GM18873 (cell line): ENCODE measurements around the gene DVL2.

Source experiments
- ATAC-seq: cut with Tn5 transposase; IDR thresholded peaks from one replicate; pipeline ENCODE4 v1.9.1; 2021; ENCODE audit warnings: mild to moderate bottlenecking, moderate library complexity, moderate number of reproducible peaks; ENCODE audit not compliant: unreplicated experiment, low FRiP score

The DVL2 gene

DNA sequence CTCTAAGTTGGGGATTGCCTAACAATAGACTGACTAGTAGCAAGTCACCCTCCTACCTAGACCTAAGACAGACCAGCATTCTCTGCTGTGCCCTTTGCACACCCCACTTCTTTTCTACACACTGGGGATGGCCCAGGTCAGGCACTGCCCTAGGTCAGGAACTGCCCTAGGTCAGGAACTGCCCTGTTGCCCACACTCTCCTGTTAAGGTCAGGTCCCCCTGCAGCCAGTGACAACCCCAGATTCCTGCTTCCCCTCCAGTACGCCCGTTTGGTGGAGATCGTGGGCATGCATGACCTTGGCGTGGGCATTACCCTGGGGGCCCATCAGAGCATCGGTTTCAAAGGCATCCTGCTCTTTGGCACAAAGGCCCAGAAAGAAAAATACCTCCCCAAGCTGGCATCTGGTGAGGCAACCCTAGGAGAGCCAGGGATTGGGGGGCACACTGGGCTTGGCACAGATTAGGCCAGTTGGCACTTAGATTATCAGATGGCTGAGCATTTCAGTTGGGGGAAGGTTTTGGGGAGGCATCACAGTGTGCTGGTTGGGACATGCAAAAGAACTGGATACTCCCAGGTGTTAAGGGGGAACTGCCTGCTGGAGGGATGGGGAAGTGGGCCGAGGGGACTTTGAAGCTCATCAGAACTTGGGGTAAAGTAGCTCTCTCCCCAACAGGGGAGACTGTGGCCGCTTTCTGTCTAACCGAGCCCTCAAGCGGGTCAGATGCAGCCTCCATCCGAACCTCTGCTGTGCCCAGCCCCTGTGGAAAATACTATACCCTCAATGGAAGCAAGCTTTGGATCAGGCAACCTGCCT, 12.8 kb downstream of the DVL2 start:
- ATAC-seq: no peak

GRCh38 chr17:7220593-7221277, 13.6 kb downstream of the DVL2 start:
- no peak for ATAC-seq

DNA sequence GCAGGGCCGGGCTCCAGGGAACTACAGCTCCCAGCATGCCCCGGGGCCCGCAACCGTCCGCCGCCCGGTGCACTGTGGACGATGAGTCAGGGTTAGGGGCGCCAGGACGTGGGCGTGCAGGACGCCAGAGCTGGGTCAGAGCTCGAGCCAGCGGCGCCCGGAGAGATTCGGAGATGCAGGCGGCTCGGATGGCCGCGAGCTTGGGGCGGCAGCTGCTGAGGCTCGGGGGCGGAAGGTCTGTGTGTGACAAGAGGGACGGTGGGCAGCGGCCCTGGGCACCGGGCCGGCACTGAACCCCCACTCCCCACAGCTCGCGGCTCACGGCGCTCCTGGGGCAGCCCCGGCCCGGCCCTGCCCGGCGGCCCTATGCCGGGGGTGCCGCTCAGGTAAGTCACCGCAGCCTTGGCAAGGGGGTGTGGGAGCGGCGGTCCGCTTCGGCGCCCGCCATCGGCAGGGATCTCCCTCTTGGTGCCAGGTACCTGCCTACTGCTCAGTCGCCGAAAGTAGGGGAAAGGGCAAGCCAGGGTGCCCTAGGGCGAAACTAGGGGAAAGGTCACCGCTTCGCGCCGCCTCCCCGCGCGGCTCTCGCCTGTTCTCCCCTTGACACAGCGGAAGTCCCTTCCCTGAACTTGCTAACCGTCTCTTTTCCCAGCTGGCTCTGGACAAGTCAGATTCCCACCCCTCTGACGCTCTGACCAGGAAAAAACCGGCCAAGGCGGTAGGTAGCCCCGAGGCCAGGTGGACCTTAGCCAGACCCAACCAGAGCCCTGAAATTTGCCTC, 14.3 kb downstream of the DVL2 start, which contains the start of the genes ACADVL and DLG4:
Gene ACADVL, plus strand, starts transcription at position 127 of the 781 bp plus-strand sequence. Its CDS starts 47 bp downstream, at position 174.
Gene DLG4, minus strand, starts transcription at position 25 of the 781 bp plus-strand sequence.
- no peak for ATAC-seq

- no peak for ATAC-seq
Measured at GRCh38 chr17:7219229-7219811, 15.0 kb downstream of the DVL2 start.

DNA sequence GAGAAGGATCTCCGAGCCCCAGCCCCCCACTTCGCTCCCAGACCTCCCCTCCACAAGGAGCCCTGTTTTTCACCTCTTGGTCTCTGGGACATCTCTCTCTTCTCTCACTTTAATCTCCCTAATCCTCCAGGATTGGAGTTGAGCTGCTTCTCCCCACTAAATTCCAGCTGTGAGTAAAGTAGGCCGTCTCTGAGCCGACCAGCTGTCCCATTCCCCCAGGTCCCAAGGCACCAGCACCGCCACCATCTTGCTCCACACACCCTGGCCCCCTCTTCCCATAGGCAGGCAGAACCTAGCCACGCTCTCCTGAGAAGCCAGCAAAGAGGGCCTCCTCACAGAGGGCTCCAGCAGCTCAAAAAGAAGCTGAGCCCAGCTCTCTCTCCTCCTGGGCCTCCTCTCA, 15.6 kb downstream of the DVL2 start:
- ATAC-seq: no peak

GRCh38 chr17:7218166-7218565, 16.2 kb downstream of the DVL2 start:
- ATAC-seq: no peak

- ATAC-seq: no peak
Measured at GRCh38 chr17:7217113-7217987, 17.0 kb downstream of the DVL2 start.

- ATAC-seq: no peak
Measured at GRCh38 chr17:7216242-7217112, 17.8 kb downstream of the DVL2 start.

- no peak for ATAC-seq
Measured at GRCh38 chr17:7215652-7216180, 18.6 kb downstream of the DVL2 start.

GRCh38 chr17:7215136-7215638, 19.1 kb downstream of the DVL2 start:
- no peak for ATAC-seq

GRCh38 chr17:7214300-7215135, 19.8 kb downstream of the DVL2 start:
- ATAC-seq: peak; percentile 65

GRCh38 chr17:7213895-7214299, 20.4 kb downstream of the DVL2 start:
- ATAC-seq: no peak

DNA sequence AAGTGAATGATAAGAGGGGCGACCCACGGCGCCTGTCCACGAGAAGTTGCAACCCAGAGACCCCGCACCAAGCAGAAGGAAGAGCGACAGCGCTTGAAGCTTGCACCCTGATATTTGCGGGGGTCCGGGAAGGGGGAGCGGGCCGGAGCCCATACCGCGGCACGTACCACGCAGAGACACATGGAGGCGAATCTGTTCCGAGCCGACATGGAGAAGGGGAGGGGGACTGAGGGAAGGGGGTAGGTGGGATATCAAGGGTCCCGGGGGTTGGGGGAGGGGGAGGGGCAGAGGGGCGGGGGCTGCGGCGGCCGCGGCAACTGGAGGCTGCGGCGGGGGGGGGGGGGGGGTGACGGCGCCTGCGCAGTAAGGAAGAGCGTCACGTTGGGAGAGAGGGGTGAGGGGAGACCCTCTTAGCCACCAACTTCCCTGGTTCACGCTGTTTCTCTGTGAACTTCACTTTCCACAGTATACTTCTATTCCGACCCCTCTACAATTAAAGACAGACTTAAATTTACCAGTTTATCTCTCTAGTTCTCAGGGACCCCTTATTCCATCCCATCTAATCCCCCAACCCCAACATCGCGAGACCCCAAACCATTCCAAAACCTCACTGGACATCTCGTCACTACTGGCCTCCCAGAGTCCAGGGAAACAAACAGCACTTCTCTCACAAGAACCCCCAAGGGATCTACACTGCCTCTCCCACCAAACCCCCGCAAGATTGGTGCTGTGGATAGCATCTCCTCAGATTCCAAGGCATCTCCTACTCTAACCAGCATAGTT, 22.6 kb downstream of the DVL2 start:
- ATAC-seq: no peak

DNA sequence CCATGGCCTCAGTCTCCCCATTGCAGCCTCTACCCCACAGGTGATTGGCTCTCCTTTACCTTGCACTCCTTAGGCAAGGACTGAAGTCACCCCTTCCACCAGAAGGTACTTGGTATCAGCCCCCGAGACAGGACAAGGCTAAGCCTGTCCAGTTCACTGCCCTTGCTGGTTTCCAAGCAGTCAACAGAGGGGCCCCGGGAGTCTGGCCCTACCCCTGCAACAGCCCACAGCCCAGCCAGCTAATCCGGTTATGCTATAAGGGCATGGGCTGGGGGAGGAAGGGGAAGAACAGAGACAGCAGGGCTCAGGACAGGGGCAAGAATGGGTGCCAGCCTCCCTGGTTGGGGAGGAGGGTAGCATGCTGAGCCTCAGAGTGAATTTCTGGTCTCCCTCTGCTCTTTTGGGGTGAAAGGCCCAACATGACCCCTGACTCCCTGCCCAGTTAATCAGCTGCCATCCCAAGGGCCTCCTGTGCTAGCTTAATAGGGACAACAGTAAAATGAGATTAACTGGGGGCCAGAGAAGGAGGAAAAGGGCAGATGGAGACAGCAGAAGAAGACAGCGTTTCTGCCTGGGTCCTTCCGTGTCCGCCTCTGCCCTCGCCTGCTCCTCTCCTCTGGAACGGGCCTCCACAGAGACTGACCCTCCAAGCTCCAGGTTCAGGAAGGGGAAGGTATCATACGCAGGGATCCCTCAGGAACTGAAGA, 25.4 kb downstream of the DVL2 start:
- ATAC-seq: no peak

DNA sequence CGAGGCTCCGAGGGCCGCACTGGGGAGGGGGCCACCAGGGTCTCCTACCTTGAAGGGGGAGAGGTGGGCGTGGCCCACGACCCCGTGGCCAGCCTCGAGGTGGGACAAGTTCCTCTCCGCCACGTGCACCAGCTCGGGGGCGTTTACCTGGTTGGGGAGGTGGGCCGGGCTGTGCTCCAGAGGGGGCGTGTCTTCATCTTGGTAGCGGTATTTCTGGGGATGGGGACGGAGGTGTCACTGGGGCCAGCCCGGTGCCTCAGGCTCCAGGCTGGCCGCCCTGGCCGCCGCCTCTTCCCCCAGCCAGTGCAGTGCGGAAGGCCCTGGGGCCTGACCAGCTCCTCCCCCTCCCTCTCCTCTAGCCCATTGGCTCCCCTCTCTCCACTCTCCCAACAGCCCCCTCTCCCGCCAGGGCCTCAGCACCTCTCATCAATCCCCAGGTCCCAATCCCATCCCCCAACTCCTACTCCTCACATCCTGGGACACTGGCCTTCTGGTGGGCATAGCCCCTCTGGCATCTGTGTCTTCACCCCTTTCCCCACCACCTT, 26.2 kb downstream of the DVL2 start:
- no peak for ATAC-seq
